Colonic mucosa (tissue), 4 donors: ENCODE data around the gene CAMK1D. TPM values are rescaled to one million over a fixed set of nuclear protein-coding genes. Genes with fewer than 3 reads are reported as not detected.
"Not testable (repeated sequence)": the region's sequence is repeated elsewhere in the genome, so short reads cannot be mapped to it uniquely, and the experiment has no call there.

Experiments used
- DNase-seq: peaks from one replicate; pipeline ENCODE4 v3.0.0-alpha.2; 2020
- H3K27ac ChIP-seq: fragments of 200-600 bp; one replicate; pipeline ENCODE4 v1.8.0; 2021
- H3K27me3 ChIP-seq: fragments of 200-600 bp; one replicate; pipeline ENCODE4 v1.8.0; 2021
- H3K36me3 ChIP-seq: fragments of 200-600 bp; one replicate; pipeline ENCODE4 v1.8.0; 2021
- H3K4me1 ChIP-seq: fragments of 200-600 bp; one replicate; pipeline ENCODE4 v1.8.0; 2021; ENCODE audit warnings: mild to moderate bottlenecking
- H3K4me3 ChIP-seq: fragments of 200-600 bp; one replicate; pipeline ENCODE4 v1.8.0; 2021
- H3K9ac ChIP-seq, 2 donors: one replicate each; pipeline ENCODE4 v1.7.0; 2013; ENCODE audit warnings: control low read depth in 2 of 2, low read depth in 2 of 2, low read length in 2 of 2
- H3K9me3 ChIP-seq: fragments of 200-600 bp; one replicate; pipeline ENCODE4 v1.8.0; 2021
- CTCF ChIP-seq: fragments of 200-600 bp; IDR thresholded peaks from one replicate; pipeline ENCODE4 v1.8.0; 2022; ENCODE audit warnings: antibody characterized with exemption, mild to moderate bottlenecking
- intact Hi-C: fragments of 100-400 bp; cut with DNase I; formaldehyde crosslinking; loops from one replicate; pipeline ENCODE4 v1.14.1; 2022
- total RNA-seq, 2 donors: library from RNA; stranded (reverse); fragmentation: NEBNext Ultra II Directional in 1 of 2; extraction: Animal tissue kit (Norgen Biotek cat#: 25700) in 1 of 2; gene quantifications; one replicate each; pipeline ENCODE4 v1.2.1, GENCODE V29; 2021
- donor health status: healthy.
- donor health status: DM: no; HTN: no; CAD: no.
- donor health status: DM: no; HTN: no; CAD: no.

CAMK1D gene
- total RNA-seq, 2 donors from 2014 or later: 21.3 to 29.7 TPM

- Histone ChIP-seq H3K27ac (no peak overlapping the region), H3K36me3 (no peaks in the 10 kb centered on the region), H3K27me3 (no peaks in the 10 kb centered on the region), H3K9ac (no peak overlapping the region), H3K4me3 (no peak overlapping the region), H3K9me3 (no peaks in the 10 kb centered on the region), H3K4me1 (no peaks in the 10 kb centered on the region)
- intact Hi-C loops: no loop called here
- no peak for TF ChIP-seq CTCF
- no peak for DNase-seq
Observed at GRCh38 chr10:12543589-12543988, 194.2 kb downstream of the CAMK1D start.

- H3K9me3 ChIP-seq, H3K36me3 ChIP-seq, H3K9ac ChIP-seq, DNase-seq, H3K4me3 ChIP-seq, H3K4me1 ChIP-seq, H3K27me3 ChIP-seq, intact Hi-C loops, H3K27ac ChIP-seq: not testable (repeated sequence)
Observed at GRCh38 chr10:12546160-12546802, 196.9 kb downstream of the CAMK1D start.

- Histone ChIP-seq H3K4me1 (no peaks in the 10 kb centered on the region), H3K9me3 (no peaks in the 10 kb centered on the region), H3K4me3 (no peak overlapping the region), H3K27me3 (no peaks in the 10 kb centered on the region), H3K9ac (no peak overlapping the region), H3K36me3 (no peaks in the 10 kb centered on the region), H3K27ac (no peak overlapping the region)
- DNase-seq: no peak
- no peak for TF ChIP-seq CTCF
- intact Hi-C loops: no loop called here
Observed at GRCh38 chr10:12547301-12547771, 198.0 kb downstream of the CAMK1D start.

- Histone ChIP-seq H3K4me3 (no peak overlapping the region), H3K9ac (no peak overlapping the region), H3K4me1 (no peaks in the 10 kb centered on the region), H3K9me3 (no peaks in the 10 kb centered on the region), H3K36me3 (no peaks in the 10 kb centered on the region), H3K27me3 (no peaks in the 10 kb centered on the region), H3K27ac (no peak overlapping the region)
- no peak for TF ChIP-seq CTCF
- DNase-seq: no peak
- intact Hi-C loops: no loop called here
Observed at GRCh38 chr10:12549297-12549696, 199.9 kb downstream of the CAMK1D start.

- Histone ChIP-seq H3K9ac (no peak overlapping the region), H3K4me1 (no peaks in the 10 kb centered on the region), H3K27ac (no peak overlapping the region), H3K36me3 (no peaks in the 10 kb centered on the region), H3K27me3 (no peaks in the 10 kb centered on the region), H3K9me3 (no peaks in the 10 kb centered on the region), H3K4me3 (no peak overlapping the region)
- TF ChIP-seq CTCF: no peak
- intact Hi-C loops: no loop called here
- DNase-seq: no peak
Observed at GRCh38 chr10:12550994-12551393, 201.6 kb downstream of the CAMK1D start.

GRCh38 chr10:12556039-12556438 lies 206.7 kb downstream of the CAMK1D start:
- no peaks in the 10 kb centered on the region for H3K36me3 ChIP-seq
- intact Hi-C loops: no loop called here

More at GRCh38 chr10:12556039-12556438, 206.7 kb downstream of the CAMK1D start:
- DNase-seq: no peak
- H3K4me1 ChIP-seq: no peaks in the 10 kb centered on the region
- H3K27ac ChIP-seq: no peak overlapping the region
- H3K9ac ChIP-seq: no peak overlapping the region
- no peak overlapping the region for H3K4me3 ChIP-seq
- H3K9me3 ChIP-seq: no peaks in the 10 kb centered on the region
- no peaks in the 10 kb centered on the region for H3K27me3 ChIP-seq
- TF ChIP-seq CTCF: no peak
